ENCODE results near the gene POLH. TPM values are rescaled to one million over a fixed set of nuclear protein-coding genes. Genes with fewer than 3 reads are reported as not detected.

The POLH gene
- total RNA-seq, 1 experiment from 2014 or later, result 16.9 TPM

Other genes with a start within 250 kb of the POLH start
- 3.1 and 4.8 TPM in 2 replicates for gene ZNF318, start 206.5 kb upstream of the POLH start, total RNA-seq (2014; rRNA removed; shearing (Covaris generic))
- 11.0 and 17.3 TPM in 2 replicates for gene ABCC10, start 148.6 kb upstream of the POLH start, total RNA-seq (2014; rRNA removed; shearing (Covaris generic))
- 3.1 and 3.4 TPM in 2 replicates for gene DLK2, start 120.6 kb upstream of the POLH start, total RNA-seq (2014; rRNA removed; shearing (Covaris generic))
- 14.5 and 16.9 TPM in 2 replicates for gene TJAP1, start 98.6 kb upstream of the POLH start, total RNA-seq (2014; rRNA removed; shearing (Covaris generic))
- gene LRRC73, start 65.8 kb upstream of the POLH start, total RNA-seq (2014; rRNA removed; shearing (Covaris generic)), result 0.03 TPM in 1 of 2 replicates, not detected in the other
- gene YIPF3, start 59.3 kb upstream of the POLH start, total RNA-seq (2014; rRNA removed; shearing (Covaris generic)), result 49.4 and 92.9 TPM in 2 replicates
- gene POLR1C, start 59.1 kb upstream of the POLH start, total RNA-seq (2014; rRNA removed; shearing (Covaris generic)), result 46.8 and 54.0 TPM in 2 replicates
- 38.0 and 60.5 TPM in 2 replicates for gene XPO5, start 147 bp upstream of the POLH start, total RNA-seq (2014; rRNA removed; shearing (Covaris generic))
- 46.0 and 47.0 TPM in 2 replicates for gene GTPBP2, start 53.1 kb downstream of the POLH start, total RNA-seq (2014; rRNA removed; shearing (Covaris generic))
- gene MAD2L1BP, start 59.7 kb downstream of the POLH start, total RNA-seq (2014; rRNA removed; shearing (Covaris generic)), result 59.0 and 78.9 TPM in 2 replicates
- 0.92 and 1.6 TPM in 2 replicates for gene RSPH9, start 68.9 kb downstream of the POLH start, total RNA-seq (2014; rRNA removed; shearing (Covaris generic))
- gene MRPS18A, start 111.6 kb downstream of the POLH start, total RNA-seq (2014; rRNA removed; shearing (Covaris generic)), result 70.5 and 89.4 TPM in 2 replicates
- gene VEGFA, start 194.0 kb downstream of the POLH start, total RNA-seq (2014; rRNA removed; shearing (Covaris generic)), result 20.4 and 32.7 TPM in 2 replicates

Measured in G401 (cell line).